Measurements from ENCODE around the gene PRR13. TPM values are rescaled to one million over a fixed set of nuclear protein-coding genes. Genes with fewer than 3 reads are reported as not detected.
"Not testable (repeated sequence)": the region's sequence is repeated elsewhere in the genome, so short reads cannot be mapped to it uniquely, and the experiment has no call there.

PRR13 gene, protein sequence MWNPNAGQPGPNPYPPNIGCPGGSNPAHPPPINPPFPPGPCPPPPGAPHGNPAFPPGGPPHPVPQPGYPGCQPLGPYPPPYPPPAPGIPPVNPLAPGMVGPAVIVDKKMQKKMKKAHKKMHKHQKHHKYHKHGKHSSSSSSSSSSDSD
- 41.0 and 60.4 TPM in 2 replicates for total RNA-seq (2014; rRNA removed; shearing (Covaris generic); ENCODE audit: low replicate concordance)

DNA sequence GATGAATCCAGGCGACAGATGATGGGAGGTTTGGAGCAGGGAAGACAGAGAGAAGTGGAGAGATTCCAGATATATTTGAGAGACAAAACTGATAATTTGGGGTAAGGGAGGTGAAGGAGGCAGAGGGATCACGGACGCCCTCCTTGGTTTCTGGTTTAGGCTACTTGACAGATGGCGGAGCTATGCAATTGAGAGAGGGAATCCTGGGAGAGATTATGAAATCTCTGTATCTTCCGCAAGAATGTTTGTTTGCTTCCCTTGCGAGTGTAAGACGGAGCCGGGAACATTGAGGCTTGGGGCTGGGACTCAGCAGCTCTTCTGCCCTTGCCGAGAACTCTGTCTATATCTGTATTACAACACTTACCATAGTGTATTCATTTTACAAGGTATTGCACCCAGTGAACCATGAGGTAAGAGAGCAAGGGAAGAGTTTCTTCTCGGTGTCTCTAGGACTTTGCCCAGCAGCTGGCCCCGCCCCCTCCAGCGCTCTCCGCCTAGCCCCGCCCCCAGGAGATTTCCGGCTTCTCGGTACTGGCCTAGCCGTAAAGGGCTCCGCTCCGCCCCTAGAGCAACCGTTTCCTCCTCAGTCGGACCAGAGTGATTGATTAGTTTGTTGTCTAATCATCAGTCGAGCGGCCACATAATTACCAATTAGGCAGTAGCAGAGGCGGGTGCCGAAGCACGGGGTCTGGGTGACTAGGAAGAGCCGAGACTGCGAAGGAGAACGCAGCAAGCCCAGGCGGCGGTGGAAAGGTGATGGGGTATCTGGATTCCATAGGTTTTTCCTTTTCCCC is at the start of gene PRR13:
TSS of gene PRR13 (plus strand) at position 695 of the 794 bp plus-strand sequence. CDS start 981 bp downstream, outside the sequence.
- Histone ChIP-seq H3K4me3 (peak within 1 kb of the TSS; percentile 84), H3K27me3 (no peaks in the 10 kb centered on the region), H3K36me3 (peaks cover 26% of the 10 kb centered on the region), H3K9me3 (no peaks in the 10 kb centered on the region)
- DNase-seq = peak; percentile 99

DNA sequence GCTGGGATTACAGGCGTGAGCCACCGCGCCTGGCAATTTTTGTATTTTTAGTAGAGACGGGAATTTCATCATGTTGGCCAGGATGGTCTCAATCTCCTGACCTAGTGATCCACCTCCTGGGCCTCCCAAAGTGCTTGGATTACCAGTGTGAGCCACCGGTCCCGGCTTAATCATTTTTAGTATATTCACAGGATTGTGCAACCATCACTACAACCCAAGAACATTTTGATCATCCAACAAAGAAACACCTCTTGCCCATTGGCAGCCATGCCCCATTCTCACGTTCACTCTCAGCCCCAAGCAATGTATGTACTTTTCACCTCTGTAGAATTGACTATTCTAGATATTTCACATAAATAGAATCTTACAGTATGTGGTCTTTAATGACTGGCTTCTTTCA is 41.6 kb upstream of the PRR13 start:
- H3K4me3 ChIP-seq = no peak overlapping the region
- peaks cover 20% of the 10 kb centered on the region for H3K36me3 ChIP-seq
- H3K27me3 ChIP-seq = no peaks in the 10 kb centered on the region
- no peak for DNase-seq
- H3K9me3 ChIP-seq = no peaks in the 10 kb centered on the region

DNA sequence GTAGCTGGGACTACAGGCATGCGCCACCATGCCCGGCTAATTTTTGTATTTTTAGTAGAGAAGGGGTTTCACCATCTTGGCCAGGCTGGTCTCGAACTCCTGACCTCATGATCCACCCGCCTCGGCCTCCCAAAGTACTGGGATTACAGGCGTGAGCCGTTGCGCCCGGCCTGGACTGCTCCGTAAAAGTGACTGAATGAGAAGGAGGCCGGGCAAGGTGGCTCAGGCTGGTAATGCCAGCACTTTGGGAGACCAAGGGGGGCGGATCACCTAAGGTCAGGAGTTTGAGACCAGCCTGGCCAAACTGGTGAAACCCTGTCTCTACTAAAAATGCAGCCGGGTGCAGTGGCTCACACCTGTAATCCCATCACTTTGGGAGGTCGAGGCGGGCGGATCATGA is 39.2 kb upstream of the PRR13 start:
- not testable (repeated sequence) for H3K4me3 ChIP-seq, H3K27me3 ChIP-seq, DNase-seq, H3K9me3 ChIP-seq
- H3K36me3 ChIP-seq = peaks cover 34% of the 10 kb centered on the region

DNA sequence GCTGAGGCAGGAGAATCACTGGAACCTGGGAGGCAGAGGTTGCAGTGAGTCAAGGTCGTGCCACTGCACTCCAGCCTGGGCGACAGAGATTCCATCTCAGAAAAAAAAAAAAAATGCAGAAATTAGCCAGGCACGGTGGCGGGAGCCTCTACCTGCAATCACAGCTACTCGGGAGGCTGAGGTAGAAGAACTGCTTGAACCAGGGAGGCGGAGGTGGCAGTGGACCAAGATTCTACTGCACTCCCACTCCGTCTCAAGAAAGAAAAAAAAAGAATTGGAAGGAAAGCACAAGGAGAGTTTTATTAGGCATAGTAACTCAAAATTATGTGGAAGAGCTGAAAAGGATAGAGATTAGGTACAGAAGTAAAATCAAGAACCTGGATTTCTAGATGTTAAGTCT is 38.7 kb upstream of the PRR13 start:
- no peak for DNase-seq
- Histone ChIP-seq H3K9me3 (no peaks in the 10 kb centered on the region), H3K4me3 (no peak overlapping the region), H3K27me3 (no peaks in the 10 kb centered on the region), H3K36me3 (peaks cover 37% of the 10 kb centered on the region)

DNA sequence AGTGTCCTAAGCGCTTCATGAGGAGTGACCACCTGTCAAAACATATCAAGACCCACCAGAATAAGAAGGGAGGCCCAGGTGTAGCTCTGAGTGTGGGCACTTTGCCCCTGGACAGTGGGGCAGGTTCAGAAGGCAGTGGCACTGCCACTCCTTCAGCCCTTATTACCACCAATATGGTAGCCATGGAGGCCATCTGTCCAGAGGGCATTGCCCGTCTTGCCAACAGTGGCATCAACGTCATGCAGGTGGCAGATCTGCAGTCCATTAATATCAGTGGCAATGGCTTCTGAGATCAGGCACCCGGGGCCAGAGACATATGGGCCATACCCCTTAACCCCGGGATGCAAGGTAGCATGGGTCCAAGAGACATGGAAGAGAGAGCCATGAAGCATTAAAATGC is 30.6 kb upstream of the PRR13 start:
- Histone ChIP-seq H3K27me3 (no peaks in the 10 kb centered on the region), H3K9me3 (no peaks in the 10 kb centered on the region), H3K4me3 (no peak overlapping the region), H3K36me3 (peaks cover 55% of the 10 kb centered on the region)
- DNase-seq = no peak

DNA sequence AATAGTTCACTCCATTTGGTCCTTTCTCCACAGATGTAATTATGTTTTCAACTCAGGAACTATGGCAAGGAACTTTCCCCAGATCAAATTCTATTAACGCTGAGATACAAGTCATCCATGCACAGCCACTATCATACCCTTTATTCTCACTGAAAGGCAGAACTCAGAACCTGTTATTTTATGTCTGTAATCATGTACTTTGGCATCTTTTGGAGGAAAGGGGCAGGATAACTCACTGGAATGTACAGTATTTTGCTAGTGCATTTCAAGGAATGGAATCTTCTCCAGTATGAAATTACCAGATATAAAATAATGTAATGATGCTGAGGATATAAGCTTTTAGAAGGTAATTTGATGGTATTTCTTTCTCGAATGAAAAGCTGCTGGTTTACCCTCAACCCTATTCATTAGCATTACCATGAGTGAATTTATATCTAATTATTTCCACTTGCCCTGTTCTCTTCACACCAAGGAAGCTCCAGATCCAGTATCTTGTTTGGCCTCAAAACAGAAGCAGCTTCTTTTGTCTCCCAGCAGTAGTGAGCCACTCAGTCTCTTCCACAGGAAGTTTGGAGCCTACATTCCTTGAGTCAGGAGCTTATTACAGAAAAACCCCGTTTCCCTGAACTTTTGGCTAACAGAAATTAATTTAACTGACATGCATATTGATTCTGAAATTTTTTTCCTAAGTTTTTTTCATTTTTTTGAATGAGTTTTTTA is 27.9 kb upstream of the PRR13 start:
- no peaks in the 10 kb centered on the region for H3K27me3 ChIP-seq
- H3K36me3 ChIP-seq = peaks cover 35% of the 10 kb centered on the region
- H3K9me3 ChIP-seq = no peaks in the 10 kb centered on the region
- H3K4me3 ChIP-seq = no peak overlapping the region
- DNase-seq = no peak

DNA sequence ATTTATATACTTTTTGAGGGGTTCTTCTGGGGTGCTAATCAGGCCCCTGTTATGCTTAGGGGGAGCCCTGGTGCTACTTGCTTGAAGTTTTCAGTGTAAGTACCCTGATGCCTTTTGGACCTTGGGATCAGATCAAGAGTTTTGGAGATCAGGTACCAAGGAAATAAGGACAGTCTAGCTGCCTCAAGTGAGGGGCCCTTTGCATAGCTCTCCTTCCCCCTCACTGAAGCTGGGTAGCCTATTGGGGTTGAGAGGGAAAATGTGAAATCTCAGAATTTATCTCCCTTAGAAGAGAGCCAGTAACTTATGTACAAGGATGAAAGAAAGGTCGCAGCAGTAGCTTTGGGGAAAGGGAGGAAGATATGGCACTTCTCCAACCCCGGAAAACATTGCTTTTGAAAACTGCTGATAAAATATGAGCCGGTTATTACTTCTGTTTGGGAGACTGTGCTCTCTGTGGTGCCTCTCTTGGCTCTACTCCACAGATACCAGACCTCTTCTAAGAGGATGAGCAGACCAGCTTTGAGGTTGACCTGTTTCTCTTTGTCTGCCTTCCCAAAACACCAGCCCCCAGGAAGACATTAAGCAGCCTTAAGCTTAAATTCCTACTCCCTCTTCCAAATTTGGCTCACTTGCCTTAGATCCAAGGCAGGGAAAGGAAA is 26.6 kb upstream of the PRR13 start:
- Histone ChIP-seq H3K36me3 (peaks cover 24% of the 10 kb centered on the region), H3K27me3 (no peaks in the 10 kb centered on the region), H3K4me3 (no peak overlapping the region), H3K9me3 (no peaks in the 10 kb centered on the region)
- DNase-seq = no peak

DNA sequence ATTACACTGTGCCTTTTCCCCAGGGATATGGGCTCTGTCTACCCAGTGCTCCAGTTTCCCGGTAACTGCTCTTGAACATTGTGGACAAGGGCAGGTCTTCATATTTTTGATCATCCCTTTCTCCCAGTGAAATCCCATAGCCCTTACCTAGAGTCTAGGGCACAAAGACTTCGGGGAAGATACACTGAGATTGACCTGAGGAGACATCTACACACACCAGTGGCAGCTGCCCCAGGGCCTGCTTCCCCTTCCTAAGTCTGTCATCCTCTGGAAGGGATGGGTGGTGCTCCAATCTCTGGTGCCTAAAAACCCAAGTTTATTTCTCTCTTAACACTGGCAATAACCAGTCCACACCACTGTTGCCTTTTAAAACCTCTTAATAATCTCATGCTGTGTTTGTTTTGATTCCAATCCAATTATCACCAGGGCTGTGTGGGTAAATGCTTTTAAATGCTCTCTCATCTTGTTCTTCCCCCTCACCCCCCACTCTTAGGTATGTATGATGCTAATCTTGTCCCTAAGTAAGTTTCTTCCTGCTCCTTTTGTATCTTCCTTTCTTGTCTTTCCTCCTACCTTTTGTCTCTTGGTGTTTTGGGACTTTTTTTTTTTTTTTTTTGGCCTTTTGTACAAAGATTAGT is 25.7 kb upstream of the PRR13 start:
- peaks cover 16% of the 10 kb centered on the region for H3K36me3 ChIP-seq
- DNase-seq, H3K27me3 ChIP-seq, H3K9me3 ChIP-seq, H3K4me3 ChIP-seq: not testable (repeated sequence)

DNA sequence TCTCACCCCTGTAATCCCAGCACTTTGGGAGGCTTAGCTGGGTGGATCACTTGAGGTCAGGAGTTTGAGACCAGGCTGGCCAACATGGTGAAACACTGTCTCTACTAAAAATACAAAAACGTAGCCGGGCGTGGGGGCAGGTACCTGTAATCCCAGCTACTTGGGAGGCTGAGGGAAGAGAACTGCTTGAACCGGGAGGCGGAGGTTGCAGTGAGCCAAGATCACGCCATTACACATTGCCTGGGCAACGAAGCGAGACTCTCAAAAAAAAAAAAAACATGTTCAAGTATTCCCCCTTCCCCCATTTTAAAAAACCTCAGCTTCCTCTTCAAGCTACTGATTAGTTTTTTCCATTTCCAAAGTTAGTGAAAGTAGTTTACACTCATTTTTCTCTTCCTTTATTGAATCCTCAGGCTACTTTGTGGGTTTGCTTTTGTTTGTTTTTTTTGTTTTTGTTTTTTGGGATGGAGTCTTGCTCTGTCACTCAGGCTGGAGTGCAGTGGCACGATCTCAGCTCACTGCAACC is 24.2 kb upstream of the PRR13 start:
- H3K36me3 ChIP-seq, DNase-seq: not testable (repeated sequence)

DNA sequence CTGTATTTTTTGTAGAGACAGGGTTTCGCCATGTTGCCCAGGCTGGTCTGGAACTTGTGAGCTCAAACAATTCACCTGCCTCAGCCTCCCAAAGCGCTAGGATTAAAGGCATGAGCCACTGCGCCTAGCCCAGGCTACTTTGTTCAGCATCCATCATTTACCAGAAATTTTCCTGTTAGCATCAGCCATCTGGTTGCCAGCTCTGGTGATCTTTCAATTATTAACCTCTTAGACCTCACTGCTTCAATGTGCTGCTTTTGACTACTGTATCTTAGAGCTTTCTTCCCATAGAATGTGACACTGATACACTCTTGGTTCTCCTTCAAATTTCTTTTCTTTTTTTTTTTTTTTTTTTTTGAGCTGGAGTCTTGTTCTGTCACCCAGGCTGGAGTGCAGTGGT is 23.3 kb upstream of the PRR13 start:
- Histone ChIP-seq H3K36me3 (no peaks in the 10 kb centered on the region), H3K4me3 (no peak overlapping the region), H3K9me3 (no peaks in the 10 kb centered on the region)

More for the DNA sequence above, 24.2 kb upstream of the PRR13 start:
- H3K9me3 ChIP-seq, H3K27me3 ChIP-seq, H3K4me3 ChIP-seq: not testable (repeated sequence)

DNA sequence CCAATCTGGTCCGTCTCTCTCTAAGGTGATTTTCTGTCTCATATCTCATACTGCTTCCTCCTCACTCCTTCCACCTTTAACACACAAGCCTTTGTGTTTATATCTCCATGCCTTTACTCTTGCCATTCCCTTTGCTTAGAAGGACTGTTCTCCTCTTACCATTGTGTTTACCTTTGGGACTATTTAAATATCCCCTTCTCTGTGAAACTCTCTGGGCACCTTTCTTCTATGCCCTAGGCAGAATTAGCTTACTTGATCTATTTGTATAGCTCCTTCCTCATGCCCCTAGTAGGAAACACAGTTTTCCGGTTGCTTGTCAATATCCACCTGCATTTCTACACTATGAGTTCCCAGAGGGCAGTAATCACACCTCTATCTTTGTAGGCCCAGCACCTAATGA is 21.8 kb upstream of the PRR13 start:
- H3K36me3 ChIP-seq = no peaks in the 10 kb centered on the region
- no peaks in the 10 kb centered on the region for H3K27me3 ChIP-seq
- H3K9me3 ChIP-seq = no peaks in the 10 kb centered on the region
- H3K4me3 ChIP-seq = no peak overlapping the region
- no peak for DNase-seq

More for the DNA sequence above, 23.3 kb upstream of the PRR13 start:
- no peak for DNase-seq
- no peaks in the 10 kb centered on the region for H3K27me3 ChIP-seq

DNA sequence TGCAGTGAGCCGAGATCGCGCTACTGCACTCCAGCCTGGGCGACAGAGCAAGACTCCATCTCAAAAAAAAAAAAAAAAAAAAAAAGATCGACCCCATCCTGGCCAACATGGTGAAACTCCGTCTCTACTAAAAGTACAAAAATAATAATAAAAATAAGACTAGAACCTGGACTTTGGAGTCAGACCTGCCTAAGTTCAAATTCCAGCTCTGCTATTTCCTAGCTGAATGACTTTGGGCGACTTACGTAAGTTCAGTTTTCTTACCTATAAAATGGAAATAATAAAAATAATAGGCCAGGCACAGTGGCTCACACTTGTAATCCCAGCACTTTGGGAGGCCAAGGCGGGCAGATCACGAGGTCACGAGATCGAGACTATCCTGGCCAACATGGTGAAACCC is 19.3 kb upstream of the PRR13 start:
- not testable (repeated sequence) for DNase-seq, H3K9me3 ChIP-seq, H3K27me3 ChIP-seq, H3K36me3 ChIP-seq, H3K4me3 ChIP-seq

DNA sequence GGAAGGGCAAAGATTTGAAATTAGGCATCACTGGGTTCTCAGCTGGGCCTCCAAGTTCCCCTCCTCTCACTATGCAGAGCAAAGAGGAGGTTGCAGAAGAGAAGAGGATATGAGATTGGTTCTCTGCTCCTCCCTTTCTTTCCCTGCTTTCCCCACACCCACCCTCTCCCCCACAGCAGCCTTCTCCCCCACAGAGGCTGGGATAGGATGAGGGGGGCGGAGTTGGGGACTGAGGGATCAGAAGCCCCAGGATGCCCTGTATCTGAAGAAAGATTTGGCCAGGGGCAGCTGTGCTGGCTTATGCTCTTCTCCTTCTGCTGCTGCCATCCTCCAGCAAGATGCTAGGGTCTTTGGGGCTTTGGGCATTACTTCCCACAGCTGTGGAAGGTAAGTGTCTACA is 17.9 kb upstream of the PRR13 start, which contains the start of gene AMHR2:
TSS of gene AMHR2 (plus strand) at position 259 of the 400 bp plus-strand sequence. CDS start at position 339, 80 bp downstream.
- no peak within 1 kb of the TSS for H3K4me3 ChIP-seq
- no peaks in the 10 kb centered on the region for H3K36me3 ChIP-seq
- DNase-seq = no peak
- H3K9me3 ChIP-seq = no peaks in the 10 kb centered on the region
- H3K27me3 ChIP-seq = no peaks in the 10 kb centered on the region

DNA sequence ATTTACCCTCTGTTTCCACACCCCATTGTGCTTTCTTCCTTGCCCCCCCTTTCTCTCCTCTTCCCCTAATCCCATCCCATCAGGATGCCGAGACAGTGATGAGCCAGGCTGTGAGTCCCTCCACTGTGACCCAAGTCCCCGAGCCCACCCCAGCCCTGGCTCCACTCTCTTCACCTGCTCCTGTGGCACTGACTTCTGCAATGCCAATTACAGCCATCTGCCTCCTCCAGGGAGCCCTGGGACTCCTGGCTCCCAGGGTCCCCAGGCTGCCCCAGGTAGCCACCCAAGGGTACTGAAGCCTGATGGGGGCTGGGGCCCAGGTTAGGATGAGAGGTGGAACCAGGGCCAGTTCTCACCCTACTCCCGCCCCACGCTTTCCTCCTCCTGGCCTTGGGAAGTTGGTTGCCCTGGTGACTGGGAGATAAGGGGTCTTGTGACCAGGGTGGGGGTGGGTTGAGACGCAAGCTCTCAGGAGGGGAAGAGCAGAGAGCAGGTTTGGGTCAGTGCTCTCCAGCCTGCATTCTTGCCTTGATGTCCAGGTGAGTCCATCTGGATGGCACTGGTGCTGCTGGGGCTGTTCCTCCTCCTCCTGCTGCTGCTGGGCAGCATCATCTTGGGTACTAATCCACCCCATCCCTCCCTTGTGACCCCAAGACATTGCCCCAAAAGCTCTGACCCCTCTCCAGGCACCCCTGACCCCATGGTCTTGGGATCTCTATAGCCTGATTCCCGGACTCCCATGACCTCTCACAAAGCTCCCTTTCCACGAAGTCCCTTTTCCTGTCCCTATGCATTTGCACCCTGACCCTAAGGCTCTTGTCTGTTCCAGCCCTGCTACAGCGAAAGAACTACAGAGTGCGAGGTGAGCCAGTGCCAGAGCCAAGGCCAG is 16.7 kb upstream of the PRR13 start:
- Histone ChIP-seq H3K27me3 (no peaks in the 10 kb centered on the region), H3K9me3 (no peaks in the 10 kb centered on the region), H3K36me3 (no peaks in the 10 kb centered on the region), H3K4me3 (no peak overlapping the region)
- DNase-seq = no peak

DNA sequence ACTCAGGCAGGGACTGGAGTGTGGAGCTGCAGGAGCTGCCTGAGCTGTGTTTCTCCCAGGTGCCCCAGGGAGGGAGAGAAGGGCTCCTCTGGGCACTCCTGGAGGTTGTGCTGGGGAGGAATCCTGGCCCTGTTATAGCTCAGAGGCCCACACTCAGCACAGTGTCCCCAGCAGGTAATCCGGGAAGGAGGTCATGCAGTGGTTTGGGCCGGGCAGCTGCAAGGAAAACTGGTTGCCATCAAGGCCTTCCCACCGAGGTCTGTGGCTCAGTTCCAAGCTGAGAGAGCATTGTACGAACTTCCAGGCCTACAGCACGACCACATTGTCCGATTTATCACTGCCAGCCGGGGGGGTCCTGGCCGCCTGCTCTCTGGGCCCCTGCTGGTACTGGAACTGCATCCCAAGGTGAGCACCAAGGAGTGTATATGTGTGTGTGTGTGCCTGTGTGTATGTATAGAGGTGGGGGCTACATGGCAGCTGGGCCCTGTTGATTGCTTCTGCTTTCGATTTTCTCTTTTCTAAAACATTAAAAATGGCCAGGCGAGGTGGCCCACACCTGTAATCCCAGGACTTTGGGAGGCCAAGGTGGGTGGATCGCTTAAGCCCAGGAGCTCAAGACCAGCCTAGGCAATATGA is 15.9 kb upstream of the PRR13 start:
- no peak for DNase-seq
- Histone ChIP-seq H3K27me3 (no peaks in the 10 kb centered on the region), H3K36me3 (no peaks in the 10 kb centered on the region), H3K9me3 (no peaks in the 10 kb centered on the region), H3K4me3 (no peak overlapping the region)
